Aorta (tissue), 5 donors: ENCODE results near the gene BICC1. TPM values are rescaled to one million over a fixed set of nuclear protein-coding genes. Genes with fewer than 3 reads are reported as not detected.

Experiments
- ATAC-seq: fragments of 200-7000 bp; cut with Tn5 transposase; one replicate; pipeline ENCODE4 v1.9.1; 2022; ENCODE audit warnings: moderate library complexity; ENCODE audit not compliant: low FRiP score
- DNase-seq, 2 donors: peaks; one replicate each; pipeline ENCODE4 v3.0.0-alpha.2; 2020
- H3K27ac ChIP-seq, 2 donors: one replicate each; pipeline ENCODE4 v1.5.1; 2013; ENCODE audit warnings: low read length in 2 of 2, mild to moderate bottlenecking in 2 of 2, moderate library complexity in 2 of 2, control low read depth in 1 of 2, inconsistent platforms in 1 of 2, low read depth in 1 of 2
- H3K27me3 ChIP-seq, 2 donors: one replicate each; pipeline ENCODE4 v1.6.1; 2013; ENCODE audit warnings: control low read depth in 1 of 2, low read length in 1 of 2, mild to moderate bottlenecking in 1 of 2, moderate library complexity in 1 of 2; ENCODE audit not compliant: insufficient read depth in 2 of 2, control insufficient read depth in 1 of 2
- H3K36me3 ChIP-seq, 2 donors: one replicate each; pipeline ENCODE4 v1.6.1; 2013; ENCODE audit warnings: control low read depth in 1 of 2, low read length in 1 of 2, mild to moderate bottlenecking in 1 of 2; ENCODE audit not compliant: insufficient read depth in 2 of 2, control insufficient read depth in 1 of 2
- H3K4me1 ChIP-seq, 2 donors: one replicate each; pipeline ENCODE4 v1.6.1; 2013; ENCODE audit warnings: low read length in 2 of 2, control low read depth in 1 of 2, mild to moderate bottlenecking in 1 of 2, moderate library complexity in 1 of 2; ENCODE audit not compliant: insufficient read depth in 2 of 2, control insufficient read depth in 1 of 2
- H3K4me3 ChIP-seq, 2 donors: one replicate each; pipeline ENCODE4 v1.5.1; 2013; ENCODE audit warnings: low read length in 2 of 2, control low read depth in 1 of 2, mild to moderate bottlenecking in 1 of 2
- H3K9me3 ChIP-seq: one replicate; pipeline ENCODE4 v1.6.1; 2013; ENCODE audit warnings: mild to moderate bottlenecking, low read length; ENCODE audit not compliant: control insufficient read depth
- WGBS, 2 donors: extraction: QIAGEN DNeasy Blood & Tissue Kit; methylation state at CpG; one replicate each; pipeline ENCODE4 v1.1.7; 2013; 5-methylcytosine and 5-hydroxymethylcytosine counted together
- intact Hi-C, 2 donors: fragments of 100-400 bp; cut with DNase I; formaldehyde crosslinking; loops; one replicate each; pipeline versions ENCODE4 v1.14.2 to v1.15.0; 2022
- polyA plus RNA-seq, 2 donors: library from polyadenylated mRNA; stranded (reverse); fragments of 200-250 nt; gene quantifications; one replicate each; pipeline ENCODE4 v1.2.3, GENCODE V29; 2013
- total RNA-seq, 2 donors: library from RNA; stranded (reverse); fragmentation: NEBNext Ultra II Directional; extraction: Animal tissue kit (Norgen Biotek cat#: 25700); gene quantifications; one replicate each; pipeline ENCODE4 v1.2.1, GENCODE V29; 2021
- donor health status: healthy with polysubstance abuse.
- donor health status: Bipolar disorder and iron deficiency.
- donor health status: DM: no; HTN: no; CAD: no.
- donor health status: DM: no; HTN: no; CAD: no.
- donor health status: DM: yes; HTN: yes; CAD: no.

BICC1 gene
- total and polyA plus RNA-seq, 4 donors = 3.8 to 46.8 (median 13.9) TPM

GRCh38 chr10:58653139-58653538 lies 140.5 kb downstream of the BICC1 start:
- H3K27ac ChIP-seq = no peak overlapping the region
- no peaks in the 10 kb centered on the region for H3K9me3 ChIP-seq
- intact Hi-C loops = no loop called here
- H3K4me1 ChIP-seq = peaks cover 0 to 4% of the 10 kb centered on the region in 2 donors
- DNase-seq (no peak), ATAC-seq (no peak)
- H3K27me3 ChIP-seq = no peaks in the 10 kb centered on the region
- no peak overlapping the region for H3K4me3 ChIP-seq
- H3K36me3 ChIP-seq = no peaks in the 10 kb centered on the region

- ATAC-seq (no peak), DNase-seq (no peak)
- intact Hi-C loops = no loop called here
- Histone ChIP-seq H3K4me3 (no peak overlapping the region), H3K4me1 (peaks cover 0 to 4% of the 10 kb centered on the region in 2 donors), H3K27ac (peak overlapping the region in 1 of 2 donors; percentile 17), H3K27me3 (no peaks in the 10 kb centered on the region), H3K9me3 (peaks cover 3% of the 10 kb centered on the region), H3K36me3 (no peaks in the 10 kb centered on the region)
- WGBS, 2 donors = 80 to 83% methylated on average over 5 of the region's 5 CpGs
Observed at GRCh38 chr10:58660575-58661255, 148.0 kb downstream of the BICC1 start.

GRCh38 chr10:58661336-58661735 lies 148.7 kb downstream of the BICC1 start:
- 84 to 89% methylated on average over 1 of the region's 1 CpG for WGBS, 2 donors
- Histone ChIP-seq H3K4me3 (no peak overlapping the region), H3K36me3 (no peaks in the 10 kb centered on the region), H3K27ac (no peak overlapping the region), H3K9me3 (peaks cover 3% of the 10 kb centered on the region), H3K27me3 (no peaks in the 10 kb centered on the region), H3K4me1 (peaks cover 0 to 4% of the 10 kb centered on the region in 2 donors)
- intact Hi-C loops = no loop called here
- DNase-seq (no peak), ATAC-seq (no peak)

GRCh38 chr10:58661902-58662301 lies 149.2 kb downstream of the BICC1 start:
- H3K4me3 ChIP-seq = no peak overlapping the region
- ATAC-seq (no peak), DNase-seq (no peak)
- WGBS, 2 donors = 40 to 49% methylated on average over 2 of the region's 2 CpGs
- peaks cover 0 to 4% of the 10 kb centered on the region in 2 donors for H3K4me1 ChIP-seq
- H3K36me3 ChIP-seq = no peaks in the 10 kb centered on the region
- H3K27ac ChIP-seq = no peak overlapping the region
- H3K9me3 ChIP-seq = peaks cover 3% of the 10 kb centered on the region
- H3K27me3 ChIP-seq = no peaks in the 10 kb centered on the region
- intact Hi-C loops = no loop called here

GRCh38 chr10:58662314-58662713 lies 149.6 kb downstream of the BICC1 start:
- DNase-seq (no peak), ATAC-seq (no peak)
- WGBS, 2 donors = 67 to 76% methylated on average over 4 of the region's 4 CpGs
- peaks cover 3% of the 10 kb centered on the region for H3K9me3 ChIP-seq
- no peak overlapping the region for H3K4me3 ChIP-seq
- no peaks in the 10 kb centered on the region for H3K27me3 ChIP-seq
- H3K27ac ChIP-seq = no peak overlapping the region
- no peaks in the 10 kb centered on the region for H3K36me3 ChIP-seq
- intact Hi-C loops = no loop called here
- peaks cover 0 to 4% of the 10 kb centered on the region in 2 donors for H3K4me1 ChIP-seq

GRCh38 chr10:58665361-58665760 lies 152.7 kb downstream of the BICC1 start:
- ATAC-seq (no peak), DNase-seq (no peak)
- 47 to 50% methylated on average over 3 of the region's 3 CpGs for WGBS, 2 donors
- no peaks in the 10 kb centered on the region for H3K27me3 ChIP-seq
- H3K36me3 ChIP-seq = no peaks in the 10 kb centered on the region
- peaks cover 3% of the 10 kb centered on the region for H3K9me3 ChIP-seq
- no peak overlapping the region for H3K27ac ChIP-seq
- H3K4me1 ChIP-seq = peaks cover 0 to 4% of the 10 kb centered on the region in 2 donors
- H3K4me3 ChIP-seq = no peak overlapping the region
- intact Hi-C loops = no loop called here

GRCh38 chr10:58666024-58666423 lies 153.4 kb downstream of the BICC1 start:
- Histone ChIP-seq H3K4me1 (peaks cover 0 to 2% of the 10 kb centered on the region in 2 donors), H3K9me3 (peaks cover 3% of the 10 kb centered on the region), H3K27ac (no peak overlapping the region), H3K36me3 (no peaks in the 10 kb centered on the region), H3K4me3 (no peak overlapping the region), H3K27me3 (no peaks in the 10 kb centered on the region)
- no peak for ATAC-seq
- WGBS, 2 donors = 60 to 64% methylated on average over 3 of the region's 3 CpGs
- no peak for DNase-seq
- intact Hi-C loops = no loop called here

GRCh38 chr10:58667658-58668310 lies 155.1 kb downstream of the BICC1 start:
- DNase-seq (no peak), ATAC-seq (no peak)
- Histone ChIP-seq H3K4me1 (no peaks in the 10 kb centered on the region), H3K27me3 (no peaks in the 10 kb centered on the region), H3K36me3 (no peaks in the 10 kb centered on the region), H3K9me3 (peaks cover 3% of the 10 kb centered on the region), H3K4me3 (no peak overlapping the region), H3K27ac (no peak overlapping the region)
- intact Hi-C loops = no loop called here
- WGBS, 2 donors = 92 to 98% methylated on average over 3 of the region's 3 CpGs

- intact Hi-C loops = no loop called here
- Histone ChIP-seq H3K4me3 (no peak overlapping the region), H3K4me1 (peaks cover 0 to 3% of the 10 kb centered on the region in 2 donors), H3K27ac (no peak overlapping the region), H3K9me3 (no peaks in the 10 kb centered on the region), H3K36me3 (no peaks in the 10 kb centered on the region), H3K27me3 (no peaks in the 10 kb centered on the region)
- DNase-seq (no peak), ATAC-seq (no peak)
Observed at GRCh38 chr10:58672845-58673244, 160.2 kb downstream of the BICC1 start.
